GM18951 (cell line): ENCODE results near the gene TULP4.
"Not testable (repeated sequence)": the region's sequence is repeated elsewhere in the genome, so short reads cannot be mapped to it uniquely, and the experiment has no call there.

Source experiments
- POLR2A ChIP-seq: IDR thresholded peaks from 4 replicates; pipeline ENCODE4 v1.6.1; 2011; ENCODE audit warnings: mild to moderate bottlenecking; ENCODE audit not compliant: insufficient read length, insufficient read depth; ENCODE audit errors: extremely low read depth
- in situ Hi-C: fragments of 300-500 bp; cut with MboI; formaldehyde crosslinking; loops from one replicate; pipeline ENCODE4 v1.12.0; 2022; ENCODE audit warnings: low sequenced_read_pairs, mixed read lengths, inconsistent platforms; ENCODE audit not compliant: unreplicated experiment

The TULP4 gene

DNA sequence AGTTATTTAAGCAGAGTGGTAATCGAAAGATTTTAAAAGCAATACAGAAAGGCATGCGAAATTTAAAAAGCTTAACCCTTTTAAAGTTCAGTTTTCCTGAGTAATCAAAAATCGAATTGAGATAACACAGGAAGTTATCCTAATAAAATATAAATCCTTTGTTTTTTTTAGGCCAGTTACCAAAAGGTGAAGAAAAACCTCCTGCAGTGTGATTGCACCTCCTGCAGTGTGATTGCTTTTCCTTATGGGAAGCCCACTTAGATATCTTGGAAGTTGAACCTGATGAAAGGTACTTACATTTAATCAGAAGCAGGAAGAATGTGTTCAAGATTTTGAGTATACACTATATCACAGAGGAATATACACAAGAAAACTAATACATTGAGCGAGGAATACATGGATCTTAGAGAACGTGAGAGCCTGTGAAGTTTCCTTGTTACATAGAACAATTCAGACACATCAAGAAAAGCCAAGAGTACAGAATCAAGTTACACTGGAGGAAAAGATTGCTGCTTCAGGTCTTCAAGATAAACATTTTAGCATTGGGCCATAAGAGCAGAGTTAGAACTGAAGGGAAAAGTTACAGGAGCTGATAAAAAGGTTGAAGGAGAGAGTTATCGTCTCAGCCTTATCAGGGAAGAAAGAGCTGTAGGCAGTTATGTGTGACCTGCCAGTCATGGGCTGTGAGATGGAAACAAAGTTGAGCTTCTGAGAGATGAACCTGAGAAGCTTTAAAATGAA, 240.0 kb downstream of the TULP4 start:
- TF ChIP-seq POLR2A: no peak
- in situ Hi-C loops: no loop called here

DNA sequence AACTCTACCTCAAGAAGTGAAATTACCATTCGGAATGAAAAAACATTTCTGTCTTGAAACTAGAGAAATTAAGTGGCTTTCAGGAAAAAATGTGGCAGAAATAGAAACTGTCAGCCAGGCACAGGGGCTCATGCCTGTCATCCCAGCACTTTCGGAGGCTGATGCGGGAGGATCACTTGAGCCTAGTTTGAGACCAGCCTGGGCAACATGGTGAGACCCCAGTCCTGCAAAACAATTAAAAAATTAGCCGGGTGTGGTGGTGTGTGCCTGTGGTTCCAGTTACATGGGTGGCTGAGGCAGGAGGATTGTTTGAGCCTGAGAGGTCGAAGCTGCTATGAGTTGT, 240.5 kb downstream of the TULP4 start:
- no peak for TF ChIP-seq POLR2A
- in situ Hi-C loops: no loop called here

DNA sequence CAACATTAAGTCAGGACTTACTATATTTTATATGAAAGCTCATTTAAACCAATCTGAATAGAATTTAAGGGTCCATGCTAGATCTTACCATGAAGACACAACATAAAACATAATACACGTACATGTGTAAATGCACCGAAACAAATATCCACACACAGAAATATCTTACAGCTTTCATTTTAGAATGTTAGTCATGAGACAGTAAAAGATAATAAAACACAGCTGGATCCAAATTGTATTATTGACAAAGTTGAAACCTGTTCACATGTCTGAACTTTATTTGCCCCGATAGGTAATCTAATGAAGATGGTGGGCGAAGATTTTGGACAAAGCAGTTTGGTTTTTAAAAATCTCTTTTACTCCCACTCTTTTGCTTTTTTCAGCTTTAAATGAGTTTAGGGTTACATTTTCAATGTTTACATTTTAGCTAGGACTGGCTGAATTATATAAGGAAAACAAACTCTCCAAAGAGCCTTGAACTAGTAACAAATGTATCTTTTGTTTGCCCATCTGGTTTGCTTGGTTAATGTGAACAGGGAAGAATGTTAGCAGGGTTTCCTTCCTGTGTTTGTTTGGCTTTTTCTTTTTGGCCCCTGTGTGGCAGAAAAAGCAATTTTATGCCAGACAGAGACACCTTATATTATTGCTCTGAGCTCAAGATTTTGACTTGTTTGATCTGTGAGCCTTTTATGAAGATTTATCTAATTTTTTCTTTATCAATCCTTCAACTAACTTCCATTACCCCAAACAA, 242.5 kb downstream of the TULP4 start:
- TF ChIP-seq POLR2A: no peak
- in situ Hi-C loops: no loop called here

DNA sequence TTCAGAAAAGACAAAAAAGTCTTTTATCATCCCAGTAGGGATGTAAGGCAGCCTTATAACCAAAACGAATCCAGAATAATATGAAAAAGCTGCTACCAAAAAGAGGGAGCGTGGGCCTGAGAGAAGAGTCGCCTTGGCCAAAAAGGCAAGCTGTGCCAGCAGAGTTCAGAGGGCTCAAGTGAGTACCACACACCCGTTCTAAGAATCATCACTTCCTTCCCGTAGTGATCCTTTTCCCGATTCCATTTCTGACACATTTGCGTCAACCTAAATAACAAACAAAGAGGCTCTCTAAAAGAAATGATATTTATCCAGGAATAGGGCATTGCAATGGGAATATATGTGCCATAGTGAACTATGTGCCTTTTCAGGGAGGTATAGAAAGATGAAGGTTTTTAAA, 243.8 kb downstream of the TULP4 start:
- in situ Hi-C loops: no loop called here
- no peak for TF ChIP-seq POLR2A

DNA sequence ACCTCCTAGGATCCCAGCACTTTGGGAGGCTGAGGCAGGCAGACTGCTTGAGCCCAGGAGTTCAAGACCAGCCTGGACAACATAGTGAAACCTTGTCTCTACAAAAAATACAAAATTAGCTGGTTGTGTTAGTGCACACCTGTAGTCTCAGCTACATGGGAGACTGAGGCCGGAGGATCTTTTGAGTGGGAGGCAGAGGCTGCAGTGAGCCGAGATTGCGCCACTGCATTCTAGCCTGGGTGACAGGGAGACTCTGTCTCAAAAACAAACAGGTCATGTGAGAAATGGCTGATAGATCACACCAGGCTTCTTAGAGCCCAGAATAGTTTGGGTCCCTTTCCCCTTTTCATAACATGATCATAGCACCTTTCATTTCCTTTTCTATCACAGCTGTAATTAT, 244.8 kb downstream of the TULP4 start:
- in situ Hi-C loops: not testable (repeated sequence)

DNA sequence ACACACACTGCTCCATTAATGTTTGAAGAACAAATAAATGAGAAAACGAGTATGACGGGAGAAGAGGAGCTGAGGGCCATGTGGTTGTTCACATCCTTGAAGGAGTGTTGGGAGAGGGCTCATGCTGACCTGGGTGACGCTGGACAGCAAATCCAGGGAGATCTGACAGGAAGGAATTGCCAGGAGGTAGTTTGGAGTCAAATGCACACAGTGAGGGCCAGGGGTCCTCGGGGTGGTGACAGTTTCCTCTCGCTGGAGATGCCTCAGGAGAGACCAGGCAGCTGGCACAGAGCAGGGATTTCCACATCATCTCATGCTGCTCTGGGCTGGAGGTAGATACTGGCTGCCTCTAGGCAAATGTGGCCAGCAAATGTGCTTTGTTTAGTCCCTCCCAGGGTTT, 245.7 kb downstream of the TULP4 start:
- no peak for TF ChIP-seq POLR2A
- in situ Hi-C loops: no loop called here

DNA sequence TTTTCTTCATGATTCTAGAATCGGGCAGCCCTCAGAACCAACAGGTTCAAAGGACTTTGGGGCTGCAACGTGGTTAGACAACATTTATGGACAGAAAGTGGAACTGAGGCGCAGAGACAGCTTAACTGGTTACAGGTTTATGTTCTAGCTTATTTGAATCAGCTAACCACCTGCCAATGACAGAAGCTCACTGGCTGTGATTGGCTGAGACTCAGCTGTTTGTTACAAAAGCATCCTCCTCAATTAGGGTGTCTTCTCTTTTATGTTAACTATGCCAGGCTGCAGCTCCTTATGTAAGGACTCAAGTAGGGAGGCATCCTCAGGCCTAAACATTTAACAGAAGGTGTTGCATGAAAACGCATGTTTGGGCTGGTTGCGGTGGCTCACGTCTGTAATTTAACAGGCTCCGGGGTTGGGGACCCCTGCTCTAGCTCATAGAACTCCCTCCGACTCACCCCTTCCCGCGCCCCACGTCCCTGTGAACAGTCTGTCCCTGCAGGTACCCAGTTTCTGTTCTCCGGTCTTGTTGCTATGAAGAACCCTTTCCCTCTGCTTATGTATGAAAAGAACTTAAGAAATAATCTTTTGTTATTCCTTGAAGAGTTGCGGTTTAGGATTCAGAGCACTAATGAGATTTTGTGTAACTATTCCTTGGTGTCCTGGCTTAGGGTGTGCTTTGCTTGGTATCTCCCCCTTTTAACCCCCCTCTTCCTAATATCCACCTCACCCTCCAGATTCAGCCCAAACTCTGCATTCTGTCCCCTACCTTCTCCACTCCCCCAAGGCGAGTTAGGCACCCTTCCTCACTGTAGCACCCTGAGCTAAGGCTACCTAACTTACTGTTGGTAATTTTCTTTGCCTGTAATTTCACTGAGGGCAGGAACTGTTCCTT, 246.4 kb downstream of the TULP4 start:
- TF ChIP-seq POLR2A: no peak

DNA sequence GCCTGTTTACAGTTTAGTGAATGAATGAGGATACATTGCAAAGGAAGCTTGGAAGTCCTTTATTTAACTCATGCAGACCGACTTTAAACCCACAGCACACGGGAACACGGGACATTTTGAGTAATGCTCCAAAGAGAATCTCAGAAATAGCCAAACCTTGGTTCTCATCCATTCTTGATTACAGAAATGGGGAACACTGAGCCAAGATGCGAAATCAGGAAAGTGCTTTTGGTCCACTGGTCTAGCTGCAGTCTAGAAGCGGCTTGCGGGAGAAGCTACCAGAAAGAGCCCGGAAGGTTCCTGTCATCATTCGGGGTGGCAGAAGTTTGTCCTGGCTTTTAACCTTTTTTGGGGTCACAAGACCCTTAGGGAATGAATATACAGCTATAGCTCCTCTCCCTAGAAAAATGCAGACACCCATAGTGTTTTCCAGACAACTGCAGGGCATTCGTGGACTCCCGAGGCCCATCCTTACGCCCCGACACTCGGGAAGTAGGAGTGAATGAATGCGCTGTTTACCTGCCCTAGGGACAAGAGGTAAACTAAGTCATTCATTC, 247.2 kb downstream of the TULP4 start:
- TF ChIP-seq POLR2A: no peak

More for the DNA sequence above, 246.4 kb downstream of the TULP4 start:
- in situ Hi-C loops: no loop called here

DNA sequence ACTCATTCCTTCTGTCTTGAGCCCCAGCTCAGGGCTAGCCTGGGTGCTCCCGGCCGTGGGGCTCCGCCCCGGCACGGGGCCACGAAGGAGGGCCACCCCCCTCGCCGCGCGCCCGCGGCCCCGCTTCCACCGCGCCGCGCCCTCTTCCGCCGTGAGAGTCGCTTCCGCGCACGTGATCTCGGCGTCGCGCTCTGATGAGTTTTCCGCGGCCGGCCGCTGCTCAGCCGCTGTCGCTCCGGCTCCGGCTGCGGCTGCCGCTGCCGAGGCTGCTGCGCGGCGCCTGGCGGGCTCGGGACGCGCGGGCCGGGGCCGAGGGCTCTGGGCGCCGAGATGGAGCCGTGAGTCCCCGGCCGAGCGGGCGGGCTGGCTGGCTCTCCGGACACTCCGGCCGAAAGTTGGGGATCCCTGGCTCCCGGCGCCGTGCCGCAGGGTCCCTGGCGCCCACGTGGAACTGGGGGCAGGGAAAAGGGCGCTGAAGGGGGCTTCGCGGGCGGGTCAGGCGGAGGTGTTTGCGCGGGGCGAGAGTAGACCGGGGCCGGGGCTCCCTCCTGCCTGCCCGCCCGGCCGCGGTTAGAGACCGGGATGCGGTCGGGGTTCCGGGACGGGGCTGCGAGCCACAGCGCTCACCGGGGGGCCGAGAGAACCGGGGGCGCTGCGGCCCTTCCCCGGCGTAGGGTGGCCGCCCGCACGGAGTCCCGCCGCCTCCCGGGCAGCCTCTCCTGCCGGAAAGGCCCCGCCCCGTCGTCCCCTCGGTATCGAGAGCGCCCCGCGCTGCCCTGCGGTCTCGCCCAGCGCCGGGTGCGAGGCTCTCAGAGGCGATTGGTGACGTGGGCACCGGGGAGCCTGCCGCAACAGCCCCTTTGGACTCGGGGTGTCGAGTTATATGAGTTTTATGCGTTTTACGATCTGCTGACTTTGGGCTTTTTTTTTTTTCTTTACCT, 247.9 kb downstream of the TULP4 start, which contains the start of gene TMEM181:
Gene TMEM181, plus strand, starts transcription at position 197 of the 941 bp plus-strand sequence. Its CDS starts 134 bp downstream, at position 331.
- peak; percentile 96 for TF ChIP-seq POLR2A
- in situ Hi-C loops: no loop called here

More for the DNA sequence above, 247.2 kb downstream of the TULP4 start:
- in situ Hi-C loops: no loop called here

DNA sequence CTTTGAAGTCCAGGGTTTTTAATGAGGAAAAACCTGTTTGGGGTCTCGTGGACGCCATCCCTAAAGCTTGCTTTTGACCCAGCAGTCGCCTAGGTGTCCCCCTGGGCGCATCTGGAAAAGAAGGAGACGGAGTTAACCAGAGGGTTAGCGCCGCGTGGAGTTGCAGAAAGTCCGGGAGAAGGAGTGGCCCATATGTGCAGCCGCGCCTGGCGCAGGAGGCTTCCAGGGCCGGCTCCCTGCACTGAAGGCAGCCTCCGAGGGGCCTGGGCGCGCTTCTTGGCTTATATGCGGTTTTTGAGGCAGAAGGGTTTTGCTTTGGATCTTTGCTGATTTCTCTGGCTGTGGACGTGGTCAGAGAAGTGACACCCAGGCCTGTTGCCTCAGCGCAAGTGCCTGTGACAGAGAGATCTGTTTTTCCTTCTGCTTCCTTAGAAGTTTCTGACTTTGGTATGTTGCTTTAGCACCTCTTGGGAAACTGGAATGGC, 248.6 kb downstream of the TULP4 start:
- in situ Hi-C loops: no loop called here
- TF ChIP-seq POLR2A: no peak
